Neural cell (in vitro differentiated cells): ENCODE measurements around the gene COL20A1. TPM values are rescaled to one million over a fixed set of nuclear protein-coding genes. Genes with fewer than 3 reads are reported as not detected.

Source experiments
- H2AFZ ChIP-seq: fragments of 200-600, 300-800 bp; sonication (generic), shearing (Covaris generic); 2 replicates; pipeline ENCODE4 v1.6.0; 2014; ENCODE audit warnings: low read depth, mild to moderate bottlenecking, antibody characterized with exemption, low read length, moderate library complexity
- H3F3A ChIP-seq: fragments of 200-600 bp; shearing (Covaris generic); 2 replicates; pipeline ENCODE4 v1.6.1; 2016; ENCODE audit warnings: mild to moderate bottlenecking, moderate library complexity, mixed read lengths, antibody characterized with exemption, low read length; ENCODE audit not compliant: insufficient read depth, poor library complexity, severe bottlenecking
- H3K27ac ChIP-seq: fragments of 200-600, 300-800 bp; sonication (generic), shearing (Covaris generic); 2 replicates; pipeline ENCODE4 v1.5.1; 2014; ENCODE audit warnings: mild to moderate bottlenecking, low read length, moderate library complexity
- H3K27me3 ChIP-seq: fragments of 300-800, 200-600 bp; sonication (generic), shearing (Covaris generic); 2 replicates; pipeline ENCODE4 v1.6.0; 2014; ENCODE audit warnings: mild to moderate bottlenecking, low read depth, low read length, moderate library complexity; ENCODE audit not compliant: insufficient read depth
- H3K36me3 ChIP-seq: fragments of 300-800, 200-600 bp; sonication (generic), shearing (Covaris generic); 2 replicates; pipeline ENCODE4 v1.5.1; 2014; ENCODE audit warnings: mild to moderate bottlenecking, antibody characterized with exemption, low read length, moderate library complexity; ENCODE audit not compliant: insufficient read depth
- H3K4me2 ChIP-seq: fragments of 300-800, 200-600 bp; sonication (generic), shearing (Covaris generic); 2 replicates; pipeline ENCODE4 v1.6.0; 2014; ENCODE audit warnings: mild to moderate bottlenecking, low read length
- H3K4me3 ChIP-seq: fragments of 300-800, 200-600 bp; sonication (generic), shearing (Covaris generic); 2 replicates; pipeline ENCODE4 v1.5.1; 2014; ENCODE audit warnings: mild to moderate bottlenecking, low read length, moderate library complexity
- H3K79me2 ChIP-seq: fragments of 200-600 bp; shearing (Covaris generic); replicated peaks from 2 replicates; pipeline ENCODE4 v1.6.0; 2014; ENCODE audit warnings: mild to moderate bottlenecking, low read length, moderate library complexity; ENCODE audit not compliant: insufficient read depth
- H3K9ac ChIP-seq: fragments of 300-800, 200-600 bp; sonication (generic), shearing (Covaris generic); 2 replicates; pipeline ENCODE4 v1.6.1; 2016; ENCODE audit warnings: mild to moderate bottlenecking, low read length, mixed read lengths
- H3K9me2 ChIP-seq: fragments of 200-600 bp; shearing (Covaris generic); 2 replicates; pipeline ENCODE4 v1.6.1; 2016; ENCODE audit warnings: mild to moderate bottlenecking, low read length, mixed read lengths; ENCODE audit not compliant: insufficient read depth
- H3K9me3 ChIP-seq: fragments of 200-600, 300-800 bp; sonication (generic), shearing (Covaris generic); 2 replicates; pipeline ENCODE4 v1.6.1; 2016; ENCODE audit warnings: mild to moderate bottlenecking, mixed run types, low read length, moderate library complexity, mixed read lengths
- H4K20me1 ChIP-seq: fragments of 200-600 bp; shearing (Covaris generic); 2 replicates; pipeline ENCODE4 v1.6.1; 2016; ENCODE audit warnings: mild to moderate bottlenecking, mixed run types; ENCODE audit not compliant: insufficient read depth
- EP300 ChIP-seq: fragments of 450-650 bp; conservative IDR thresholded peaks from 2 replicates; pipeline ENCODE4 v1.6.1; 2014; ENCODE audit warnings: antibody characterized with exemption, mild to moderate bottlenecking, moderate library complexity; ENCODE audit not compliant: poor library complexity, severe bottlenecking
- EZH2 ChIP-seq: fragments of 200-600, 300-800 bp; shearing (Covaris generic), sonication (generic); IDR thresholded peaks from 2 replicates; pipeline ENCODE4 v1.6.1; 2014; ENCODE audit warnings: antibody characterized with exemption, low read length, borderline replicate concordance, mild to moderate bottlenecking; ENCODE audit not compliant: insufficient read depth, poor library complexity, severe bottlenecking
- MXI1 ChIP-seq: fragments of 450-650 bp; conservative IDR thresholded peaks from 2 replicates; pipeline ENCODE4 v1.6.1; 2014; ENCODE audit warnings: antibody characterized with exemption, mild to moderate bottlenecking; ENCODE audit not compliant: poor library complexity, severe bottlenecking
- POLR2AphosphoS5 ChIP-seq: IDR thresholded peaks from 2 replicates; pipeline ENCODE4 v1.6.1; 2012
- RAD21 ChIP-seq: fragments of 450-650 bp; conservative IDR thresholded peaks from 2 replicates; pipeline ENCODE4 v1.6.1; 2014; ENCODE audit warnings: antibody characterized with exemption, mild to moderate bottlenecking, moderate library complexity
- SMC3 ChIP-seq: fragments of 450-650 bp; conservative IDR thresholded peaks from 2 replicates; pipeline ENCODE4 v1.6.1; 2014; ENCODE audit warnings: antibody characterized with exemption, mild to moderate bottlenecking, moderate library complexity; ENCODE audit not compliant: poor library complexity
- TAF1 ChIP-seq: IDR thresholded peaks from 2 replicates; pipeline ENCODE4 v1.6.1; 2012; ENCODE audit warnings: low read depth
- polyA plus RNA-seq: library from polyadenylated mRNA; depleted of rRNA; stranded (reverse); fragments of >200 nt; gene quantifications from 2 replicates; pipeline ENCODE4 v1.2.3, GENCODE V29; 2014
- TF ChIP-seq, protein P1 (sequence below): fragments of 450-650 bp; IDR thresholded peaks from 2 replicates; pipeline ENCODE4 v1.5.1; 2014; ENCODE audit warnings: antibody characterized with exemption, mild to moderate bottlenecking, moderate library complexity; ENCODE audit not compliant: poor library complexity, severe bottlenecking
- TF ChIP-seq, protein P2 (sequence below): IDR thresholded peaks from 2 replicates; pipeline ENCODE4 v1.6.1; 2012; ENCODE audit warnings: borderline replicate concordance

Gene COL20A1
- polyA plus RNA-seq, 1 donor from 2014 or later = 1.1 TPM

DNA sequence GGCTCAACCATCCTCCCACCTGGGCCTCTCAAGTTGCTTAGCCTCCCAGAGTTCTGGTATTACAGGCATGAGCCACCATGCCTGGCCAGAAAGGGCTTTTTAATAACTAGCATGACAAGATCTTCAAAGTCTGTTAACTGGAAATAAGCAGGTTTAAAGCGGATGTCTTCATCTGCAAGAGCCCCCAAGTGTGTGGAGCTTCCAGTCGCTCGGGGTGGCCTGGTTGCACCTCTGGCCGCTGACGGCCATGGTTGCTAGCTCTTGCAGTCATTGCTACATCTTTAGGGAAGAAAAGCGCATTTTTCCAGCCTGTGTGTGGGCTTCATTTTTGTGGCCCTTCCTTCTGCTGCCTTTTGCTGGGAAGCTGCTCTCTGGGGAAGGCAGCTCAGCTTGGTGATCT lies 12.6 kb upstream of the COL20A1 start:
- H4K20me1 ChIP-seq = no peaks in the 10 kb centered on the region
- no peaks in the 10 kb centered on the region for H3K36me3 ChIP-seq

DNA sequence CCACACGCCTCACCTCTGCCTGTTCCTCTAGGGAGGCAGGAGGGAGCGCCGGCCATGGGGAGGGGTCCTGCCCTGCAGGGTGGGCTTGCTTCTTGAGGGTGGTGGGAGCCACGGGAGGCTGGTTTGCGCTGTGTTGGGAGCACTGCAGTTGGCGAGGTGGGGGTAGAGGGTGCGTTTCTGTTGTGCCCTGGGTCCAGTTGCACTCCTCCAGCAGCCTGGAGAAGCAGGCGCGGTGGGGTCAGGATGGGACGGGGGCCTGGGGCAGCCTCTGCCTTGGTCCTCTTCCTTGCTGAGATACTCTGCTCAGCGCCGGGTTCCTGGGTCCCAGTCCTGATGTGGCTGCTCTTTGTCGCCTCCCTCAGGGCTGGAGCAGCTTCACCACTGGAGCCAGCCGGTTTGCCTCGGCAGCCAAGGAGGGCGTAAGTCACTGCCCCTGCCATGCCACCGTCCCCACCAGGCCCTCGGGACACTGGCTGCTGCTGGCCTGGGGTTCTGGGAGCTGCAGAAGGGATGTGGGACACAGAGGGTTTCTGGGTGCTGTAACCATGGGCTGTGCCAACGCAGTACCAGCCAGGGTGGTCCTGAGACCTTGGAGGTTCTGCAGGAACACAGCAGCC lies 11.9 kb upstream of the COL20A1 start:
- Histone ChIP-seq H3K9me2 (no peaks in the 10 kb centered on the region), H3K27ac (no peak overlapping the region), H2AFZ (no peak overlapping the region), H3K27me3 (no peaks in the 10 kb centered on the region), H4K20me1 (no peaks in the 10 kb centered on the region), H3K9ac (no peak overlapping the region), H3F3A (no peaks in the 10 kb centered on the region), H3K79me2 (no peaks in the 10 kb centered on the region), H3K4me2 (no peak overlapping the region), H3K9me3 (no peaks in the 10 kb centered on the region), H3K4me3 (no peak overlapping the region), H3K36me3 (no peaks in the 10 kb centered on the region)
- no peak for TF ChIP-seq RAD21
- TF ChIP-seq, protein P1, sequence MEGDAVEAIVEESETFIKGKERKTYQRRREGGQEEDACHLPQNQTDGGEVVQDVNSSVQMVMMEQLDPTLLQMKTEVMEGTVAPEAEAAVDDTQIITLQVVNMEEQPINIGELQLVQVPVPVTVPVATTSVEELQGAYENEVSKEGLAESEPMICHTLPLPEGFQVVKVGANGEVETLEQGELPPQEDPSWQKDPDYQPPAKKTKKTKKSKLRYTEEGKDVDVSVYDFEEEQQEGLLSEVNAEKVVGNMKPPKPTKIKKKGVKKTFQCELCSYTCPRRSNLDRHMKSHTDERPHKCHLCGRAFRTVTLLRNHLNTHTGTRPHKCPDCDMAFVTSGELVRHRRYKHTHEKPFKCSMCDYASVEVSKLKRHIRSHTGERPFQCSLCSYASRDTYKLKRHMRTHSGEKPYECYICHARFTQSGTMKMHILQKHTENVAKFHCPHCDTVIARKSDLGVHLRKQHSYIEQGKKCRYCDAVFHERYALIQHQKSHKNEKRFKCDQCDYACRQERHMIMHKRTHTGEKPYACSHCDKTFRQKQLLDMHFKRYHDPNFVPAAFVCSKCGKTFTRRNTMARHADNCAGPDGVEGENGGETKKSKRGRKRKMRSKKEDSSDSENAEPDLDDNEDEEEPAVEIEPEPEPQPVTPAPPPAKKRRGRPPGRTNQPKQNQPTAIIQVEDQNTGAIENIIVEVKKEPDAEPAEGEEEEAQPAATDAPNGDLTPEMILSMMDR = peak; percentile 34
- TF ChIP-seq, protein P2, sequence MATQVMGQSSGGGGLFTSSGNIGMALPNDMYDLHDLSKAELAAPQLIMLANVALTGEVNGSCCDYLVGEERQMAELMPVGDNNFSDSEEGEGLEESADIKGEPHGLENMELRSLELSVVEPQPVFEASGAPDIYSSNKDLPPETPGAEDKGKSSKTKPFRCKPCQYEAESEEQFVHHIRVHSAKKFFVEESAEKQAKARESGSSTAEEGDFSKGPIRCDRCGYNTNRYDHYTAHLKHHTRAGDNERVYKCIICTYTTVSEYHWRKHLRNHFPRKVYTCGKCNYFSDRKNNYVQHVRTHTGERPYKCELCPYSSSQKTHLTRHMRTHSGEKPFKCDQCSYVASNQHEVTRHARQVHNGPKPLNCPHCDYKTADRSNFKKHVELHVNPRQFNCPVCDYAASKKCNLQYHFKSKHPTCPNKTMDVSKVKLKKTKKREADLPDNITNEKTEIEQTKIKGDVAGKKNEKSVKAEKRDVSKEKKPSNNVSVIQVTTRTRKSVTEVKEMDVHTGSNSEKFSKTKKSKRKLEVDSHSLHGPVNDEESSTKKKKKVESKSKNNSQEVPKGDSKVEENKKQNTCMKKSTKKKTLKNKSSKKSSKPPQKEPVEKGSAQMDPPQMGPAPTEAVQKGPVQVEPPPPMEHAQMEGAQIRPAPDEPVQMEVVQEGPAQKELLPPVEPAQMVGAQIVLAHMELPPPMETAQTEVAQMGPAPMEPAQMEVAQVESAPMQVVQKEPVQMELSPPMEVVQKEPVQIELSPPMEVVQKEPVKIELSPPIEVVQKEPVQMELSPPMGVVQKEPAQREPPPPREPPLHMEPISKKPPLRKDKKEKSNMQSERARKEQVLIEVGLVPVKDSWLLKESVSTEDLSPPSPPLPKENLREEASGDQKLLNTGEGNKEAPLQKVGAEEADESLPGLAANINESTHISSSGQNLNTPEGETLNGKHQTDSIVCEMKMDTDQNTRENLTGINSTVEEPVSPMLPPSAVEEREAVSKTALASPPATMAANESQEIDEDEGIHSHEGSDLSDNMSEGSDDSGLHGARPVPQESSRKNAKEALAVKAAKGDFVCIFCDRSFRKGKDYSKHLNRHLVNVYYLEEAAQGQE = no peak

More for the DNA sequence above, 12.6 kb upstream of the COL20A1 start:
- H3K27ac ChIP-seq = no peak overlapping the region
- H2AFZ ChIP-seq = no peak overlapping the region
- no peaks in the 10 kb centered on the region for H3K27me3 ChIP-seq
- no peak overlapping the region for H3K4me3 ChIP-seq
- H3K79me2 ChIP-seq = peaks cover 2% of the 10 kb centered on the region
- no peaks in the 10 kb centered on the region for H3K9me3 ChIP-seq
- TF ChIP-seq, protein P1 = no peak
- no peak for TF ChIP-seq SMC3
- TF ChIP-seq POLR2AphosphoS5 = no peak
- TF ChIP-seq RAD21 = no peak
- TF ChIP-seq EZH2 = no peak
- TF ChIP-seq MXI1 = no peak
- TF ChIP-seq EP300 = no peak
- TF ChIP-seq TAF1 = no peak
- TF ChIP-seq, protein P2 = no peak
- H3K4me2 ChIP-seq = no peak overlapping the region
- no peak overlapping the region for H3K9ac ChIP-seq
- H3F3A ChIP-seq = no peaks in the 10 kb centered on the region
- H3K9me2 ChIP-seq = no peaks in the 10 kb centered on the region
